Measurements from ENCODE around the gene RABGGTA. TPM values are rescaled to one million over a fixed set of nuclear protein-coding genes. Genes with fewer than 3 reads are reported as not detected.

Gene RABGGTA
- total and polyA plus RNA-seq, 2 donors: 14.8 to 40.4 TPM

DNA sequence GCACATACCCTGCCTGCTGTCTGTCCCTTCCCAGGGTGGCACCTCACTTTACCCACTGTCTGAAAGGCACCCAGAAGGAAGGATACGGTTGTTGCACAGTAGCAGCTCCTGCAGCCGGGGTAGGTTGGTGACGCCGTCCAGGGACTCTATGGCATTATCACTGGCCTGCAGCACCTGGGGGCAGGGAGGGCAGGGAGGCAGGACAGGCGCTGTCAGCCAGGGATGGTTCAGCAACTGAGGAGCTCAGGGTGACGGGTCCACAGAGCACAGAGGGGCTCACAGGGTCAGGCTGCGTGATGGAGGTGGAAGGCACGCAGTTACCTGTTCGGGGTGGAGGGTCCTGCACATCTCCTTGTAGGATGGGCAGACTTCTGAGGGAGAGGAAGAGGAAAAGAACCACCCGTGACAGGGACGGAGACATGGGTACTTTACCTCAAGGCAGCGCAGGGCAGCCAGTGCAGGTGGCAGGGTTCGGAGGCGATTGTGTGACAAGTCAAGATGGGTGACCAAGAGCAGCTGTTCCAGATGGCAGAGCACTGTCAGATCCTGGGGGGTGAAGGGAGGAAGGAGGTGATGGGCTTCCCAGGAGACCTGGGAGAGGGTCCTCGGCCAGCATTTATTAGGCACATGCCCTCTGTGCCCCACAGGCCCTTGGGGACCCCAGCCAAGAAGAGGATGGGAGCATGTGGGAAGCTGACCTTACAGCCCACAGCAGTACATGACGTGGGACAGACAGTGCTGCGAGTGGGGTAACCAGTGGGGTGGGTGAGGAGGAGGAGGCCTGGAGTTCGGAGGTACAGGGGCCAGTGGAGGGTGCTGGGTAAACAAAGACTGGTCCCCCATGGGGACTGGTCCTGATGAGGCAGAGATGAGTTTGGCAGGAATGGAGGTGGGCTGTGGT, 4.8 kb downstream of the RABGGTA start:
- H3K9me3 ChIP-seq (ENCODE audit: control insufficient read depth in 2 of 2, insufficient read depth in 1 of 2, low read length in 1 of 2): no peaks in the 10 kb centered on the region
- H3K27me3 ChIP-seq (ENCODE audit: control insufficient read depth in 2 of 2, insufficient read depth in 1 of 2, low read length in 1 of 2): no peaks in the 10 kb centered on the region
- peaks cover 6 to 12% of the 10 kb centered on the region in 2 donors for H3K4me1 ChIP-seq (ENCODE audit: control insufficient read depth in 2 of 2, insufficient read depth in 2 of 2, low read length in 2 of 2)
- 95% methylated on average over 18 of the region's 18 CpGs for WGBS
- no peak overlapping the region for H3K4me3 ChIP-seq (ENCODE audit: low read length in 2 of 2)
- no peak for DNase-seq (ENCODE audit: low read depth in 6 of 9, low spot score in 9 of 9)
- H3K36me3 ChIP-seq (ENCODE audit: control insufficient read depth in 2 of 2, insufficient read depth in 2 of 2, low read length in 1 of 2): peaks cover 9 to 19% of the 10 kb centered on the region in 2 donors
- peak overlapping the region in 1 of 2 donors; percentile 25 for H3K27ac ChIP-seq (ENCODE audit: low read depth in 1 of 2, low read length in 1 of 2)

GRCh38 chr14:24264298-24264697, 7.1 kb downstream of the RABGGTA start:
- peaks cover 9 to 18% of the 10 kb centered on the region in 2 donors for H3K36me3 ChIP-seq (ENCODE audit: control insufficient read depth in 2 of 2, insufficient read depth in 2 of 2, low read length in 1 of 2)
- DNase-seq (ENCODE audit: low read depth in 6 of 9, low spot score in 9 of 9): no peak
- WGBS: 93% methylated on average over 6 of the region's 6 CpGs
- no peak overlapping the region for H3K4me3 ChIP-seq (ENCODE audit: low read length in 2 of 2)
- peaks cover 0 to 4% of the 10 kb centered on the region in 2 donors for H3K4me1 ChIP-seq (ENCODE audit: control insufficient read depth in 2 of 2, insufficient read depth in 2 of 2, low read length in 2 of 2)
- no peaks in the 10 kb centered on the region for H3K27me3 ChIP-seq (ENCODE audit: control insufficient read depth in 2 of 2, insufficient read depth in 1 of 2, low read length in 1 of 2)
- peak overlapping the region; percentile 64 to 81 for H3K27ac ChIP-seq (ENCODE audit: low read depth in 1 of 2, low read length in 1 of 2)
- H3K9me3 ChIP-seq (ENCODE audit: control insufficient read depth in 2 of 2, insufficient read depth in 1 of 2, low read length in 1 of 2): no peaks in the 10 kb centered on the region

DNA sequence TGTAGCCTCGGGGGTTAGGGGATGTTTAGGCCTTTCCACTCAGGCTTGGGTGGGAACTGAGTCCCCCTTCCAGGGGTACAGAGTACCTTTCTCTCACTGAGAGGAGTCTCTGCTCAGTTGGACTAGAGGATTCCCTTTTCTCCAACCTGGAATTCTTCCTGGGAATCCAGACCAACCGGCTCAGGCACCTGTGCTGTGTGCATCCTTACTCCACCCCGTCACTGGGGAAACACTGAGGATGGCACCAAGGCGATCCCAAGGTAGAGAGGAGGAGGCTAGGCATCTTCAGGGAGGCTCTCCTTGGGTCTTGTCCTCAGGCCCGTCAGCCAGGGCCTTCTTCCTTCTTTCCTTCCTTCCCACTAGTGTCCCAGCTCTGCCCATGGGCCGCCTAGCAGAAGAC, 7.5 kb downstream of the RABGGTA start:
- no peak overlapping the region for H3K4me3 ChIP-seq (ENCODE audit: low read length in 2 of 2)
- peaks cover 5 to 15% of the 10 kb centered on the region in 2 donors for H3K36me3 ChIP-seq (ENCODE audit: control insufficient read depth in 2 of 2, insufficient read depth in 2 of 2, low read length in 1 of 2)
- H3K9me3 ChIP-seq (ENCODE audit: control insufficient read depth in 2 of 2, insufficient read depth in 1 of 2, low read length in 1 of 2): no peaks in the 10 kb centered on the region
- 92% methylated on average over 6 of the region's 6 CpGs for WGBS
- H3K27ac ChIP-seq (ENCODE audit: low read depth in 1 of 2, low read length in 1 of 2): peak overlapping the region; percentile 53 to 75
- H3K4me1 ChIP-seq (ENCODE audit: control insufficient read depth in 2 of 2, insufficient read depth in 2 of 2, low read length in 2 of 2): peaks cover 0 to 4% of the 10 kb centered on the region in 2 donors
- no peak for DNase-seq (ENCODE audit: low read depth in 6 of 9, low spot score in 9 of 9)
- no peaks in the 10 kb centered on the region for H3K27me3 ChIP-seq (ENCODE audit: control insufficient read depth in 2 of 2, insufficient read depth in 1 of 2, low read length in 1 of 2)

- H3K9me3 ChIP-seq (ENCODE audit: control insufficient read depth in 2 of 2, insufficient read depth in 1 of 2, low read length in 1 of 2): no peaks in the 10 kb centered on the region
- WGBS: 94% methylated on average over 14 of the region's 14 CpGs
- no peaks in the 10 kb centered on the region for H3K27me3 ChIP-seq (ENCODE audit: control insufficient read depth in 2 of 2, insufficient read depth in 1 of 2, low read length in 1 of 2)
- H3K27ac ChIP-seq (ENCODE audit: low read depth in 1 of 2, low read length in 1 of 2): peak within 1 kb of the TSS; percentile 53 to 75
- H3K4me1 ChIP-seq (ENCODE audit: control insufficient read depth in 2 of 2, insufficient read depth in 2 of 2, low read length in 2 of 2): peaks cover 0 to 4% of the 10 kb centered on the region in 2 donors
- H3K36me3 ChIP-seq (ENCODE audit: control insufficient read depth in 2 of 2, insufficient read depth in 2 of 2, low read length in 1 of 2): peaks cover 4 to 13% of the 10 kb centered on the region in 2 donors
- DNase-seq (ENCODE audit: low read depth in 6 of 9, low spot score in 9 of 9): no peak
- no peak within 1 kb of the TSS for H3K4me3 ChIP-seq (ENCODE audit: low read length in 2 of 2)
These were observed 8.3 kb downstream of the RABGGTA start, which contains the start of gene TGM1 for GRCh38 chr14:24262821-24263733. Gene TGM1, minus strand, starts transcription at chr14:24263177. Its CDS starts 825 bp downstream, at chr14:24262352.

DNA sequence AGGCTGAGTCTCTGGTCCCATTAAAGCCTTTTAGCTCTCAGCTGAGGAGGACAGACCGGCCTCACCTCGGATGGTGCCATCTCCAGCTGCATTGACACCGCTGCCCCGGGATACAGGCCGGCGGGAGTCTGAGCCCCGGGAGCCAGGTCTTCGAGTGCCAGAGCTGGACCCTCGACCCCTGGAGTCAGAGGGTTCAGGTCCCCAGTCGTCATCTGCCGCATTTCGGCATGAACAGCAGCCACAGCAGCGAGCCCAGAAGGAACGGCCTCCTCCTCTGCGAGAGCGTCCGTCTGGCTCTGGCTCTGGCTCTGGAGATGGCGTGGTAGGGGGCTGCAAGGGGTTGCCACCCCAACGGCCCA, 9.4 kb downstream of the RABGGTA start:
- Histone ChIP-seq H3K9me3 (ENCODE audit: control insufficient read depth in 2 of 2, insufficient read depth in 1 of 2, low read length in 1 of 2) (no peaks in the 10 kb centered on the region), H3K36me3 (ENCODE audit: control insufficient read depth in 2 of 2, insufficient read depth in 2 of 2, low read length in 1 of 2) (peaks cover 4 to 6% of the 10 kb centered on the region in 2 donors), H3K27ac (ENCODE audit: low read depth in 1 of 2, low read length in 1 of 2) (no peak overlapping the region), H3K4me3 (ENCODE audit: low read length in 2 of 2) (no peak overlapping the region), H3K27me3 (ENCODE audit: control insufficient read depth in 2 of 2, insufficient read depth in 1 of 2, low read length in 1 of 2) (no peaks in the 10 kb centered on the region), H3K4me1 (ENCODE audit: control insufficient read depth in 2 of 2, insufficient read depth in 2 of 2, low read length in 2 of 2) (peaks cover 0 to 4% of the 10 kb centered on the region in 2 donors)
- WGBS: 97% methylated on average over 19 of the region's 19 CpGs
- DNase-seq (ENCODE audit: low read depth in 6 of 9, low spot score in 9 of 9): no peak

DNA sequence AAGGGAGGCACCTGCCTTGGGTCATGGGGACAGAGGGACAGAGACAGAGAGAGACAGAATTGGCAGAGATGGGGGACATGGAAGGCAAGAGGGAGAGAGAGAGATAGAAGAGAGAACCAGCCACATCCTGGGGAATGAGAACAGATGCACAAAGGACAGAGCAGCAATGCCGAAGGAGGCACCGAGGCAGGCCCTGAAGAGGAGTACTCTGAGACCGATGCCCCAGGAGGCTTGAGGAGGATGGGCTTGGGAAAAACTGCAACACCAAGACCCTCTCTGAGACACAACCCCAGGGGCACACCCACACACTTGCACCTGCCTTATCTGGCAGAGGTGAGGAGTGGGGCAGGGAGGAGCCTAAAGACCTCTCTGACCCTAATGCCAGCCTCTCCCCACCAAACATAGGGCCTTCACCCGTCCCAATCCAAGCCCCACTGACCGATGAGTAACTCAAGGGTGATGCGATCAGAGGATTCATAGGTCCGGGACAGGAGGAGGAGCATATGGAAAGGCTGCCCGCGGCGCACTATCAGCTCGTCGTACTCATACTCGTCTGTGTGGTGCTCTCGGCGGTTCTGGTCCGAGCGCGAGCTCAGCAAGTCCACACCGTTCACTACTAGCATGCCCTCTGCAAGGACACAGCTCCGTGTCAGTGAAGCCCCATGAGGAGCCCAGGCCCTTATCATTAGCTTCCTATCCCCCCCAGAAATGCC, 10.0 kb downstream of the RABGGTA start:
- DNase-seq (ENCODE audit: low read depth in 6 of 9, low spot score in 9 of 9): no peak
- Histone ChIP-seq H3K4me1 (ENCODE audit: control insufficient read depth in 2 of 2, insufficient read depth in 2 of 2, low read length in 2 of 2) (peaks cover 0 to 4% of the 10 kb centered on the region in 2 donors), H3K9me3 (ENCODE audit: control insufficient read depth in 2 of 2, insufficient read depth in 1 of 2, low read length in 1 of 2) (no peaks in the 10 kb centered on the region), H3K27ac (ENCODE audit: low read depth in 1 of 2, low read length in 1 of 2) (no peak overlapping the region), H3K4me3 (ENCODE audit: low read length in 2 of 2) (no peak overlapping the region), H3K36me3 (ENCODE audit: control insufficient read depth in 2 of 2, insufficient read depth in 2 of 2, low read length in 1 of 2) (peaks cover 3 to 4% of the 10 kb centered on the region in 2 donors), H3K27me3 (ENCODE audit: control insufficient read depth in 2 of 2, insufficient read depth in 1 of 2, low read length in 1 of 2) (no peaks in the 10 kb centered on the region)
- WGBS: 93% methylated on average over 20 of the region's 20 CpGs

DNA sequence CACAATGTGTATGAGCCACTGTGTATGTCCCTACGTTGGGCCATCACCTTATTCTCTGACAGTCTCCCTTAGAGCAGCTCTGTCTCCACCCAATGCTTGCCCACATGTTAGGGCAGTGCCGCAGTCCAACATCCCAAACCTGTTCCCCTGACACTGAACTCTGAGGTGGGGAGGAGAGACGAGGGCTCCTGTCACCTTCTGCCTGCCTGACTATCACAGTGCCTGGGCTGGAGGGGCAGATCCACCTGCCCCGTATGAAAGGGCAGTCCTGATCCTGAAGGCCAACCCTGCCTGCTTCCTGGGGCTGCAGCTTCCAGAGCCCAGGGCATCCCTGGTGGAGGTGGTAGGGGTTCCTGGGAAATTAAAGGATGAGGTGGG, 10.6 kb downstream of the RABGGTA start:
- H3K9me3 ChIP-seq (ENCODE audit: control insufficient read depth in 2 of 2, insufficient read depth in 1 of 2, low read length in 1 of 2): no peaks in the 10 kb centered on the region
- H3K27me3 ChIP-seq (ENCODE audit: control insufficient read depth in 2 of 2, insufficient read depth in 1 of 2, low read length in 1 of 2): no peaks in the 10 kb centered on the region
- H3K27ac ChIP-seq (ENCODE audit: low read depth in 1 of 2, low read length in 1 of 2): no peak overlapping the region
- no peak overlapping the region for H3K4me3 ChIP-seq (ENCODE audit: low read length in 2 of 2)
- H3K4me1 ChIP-seq (ENCODE audit: control insufficient read depth in 2 of 2, insufficient read depth in 2 of 2, low read length in 2 of 2): peaks cover 0 to 4% of the 10 kb centered on the region in 2 donors
- no peak for DNase-seq (ENCODE audit: low read depth in 6 of 9, low spot score in 9 of 9)
- 95% methylated on average over 4 of the region's 4 CpGs for WGBS
- H3K36me3 ChIP-seq (ENCODE audit: control insufficient read depth in 2 of 2, insufficient read depth in 2 of 2, low read length in 1 of 2): peaks cover 0 to 4% of the 10 kb centered on the region in 2 donors

DNA sequence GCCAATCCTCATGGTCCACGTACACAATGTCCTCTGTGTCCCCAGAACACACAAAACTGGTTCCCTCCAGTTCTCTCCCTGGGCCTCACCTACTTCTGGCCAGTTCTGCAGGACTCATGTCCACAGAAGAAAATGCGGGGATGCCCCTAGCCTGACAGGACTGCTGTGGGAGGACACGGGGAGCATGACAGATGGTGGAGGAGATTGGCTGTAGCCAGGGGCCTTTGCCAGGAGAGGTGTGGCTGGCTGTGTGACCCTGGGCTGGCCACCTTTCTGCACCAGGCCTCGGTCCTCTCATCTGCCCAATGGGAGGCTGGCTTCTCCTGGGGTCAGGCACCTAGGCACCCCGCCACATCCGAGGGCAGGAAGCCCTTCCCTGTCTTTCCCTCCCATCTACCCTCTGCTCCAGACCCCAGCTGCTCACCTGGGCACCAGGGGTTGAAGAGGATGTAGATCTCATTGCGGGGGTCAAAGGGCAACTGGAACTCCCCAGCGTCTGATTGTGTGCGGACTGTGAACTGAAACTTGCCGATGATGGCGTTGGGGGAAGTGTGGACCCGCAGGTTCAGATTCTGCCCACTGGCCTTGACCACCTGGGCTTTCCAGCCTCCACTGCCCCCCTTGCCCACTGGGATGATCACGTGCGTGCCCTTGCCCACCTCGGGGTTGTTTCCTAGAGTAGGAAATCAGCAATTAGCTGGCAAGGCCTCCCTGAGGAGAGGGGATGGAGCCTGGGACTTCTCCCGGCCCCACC, 11.2 kb downstream of the RABGGTA start:
- Histone ChIP-seq H3K27me3 (ENCODE audit: control insufficient read depth in 2 of 2, insufficient read depth in 1 of 2, low read length in 1 of 2) (no peaks in the 10 kb centered on the region), H3K36me3 (ENCODE audit: control insufficient read depth in 2 of 2, insufficient read depth in 2 of 2, low read length in 1 of 2) (peaks cover 0 to under 1% of the 10 kb centered on the region in 2 donors), H3K4me3 (ENCODE audit: low read length in 2 of 2) (no peak overlapping the region), H3K9me3 (ENCODE audit: control insufficient read depth in 2 of 2, insufficient read depth in 1 of 2, low read length in 1 of 2) (no peaks in the 10 kb centered on the region), H3K4me1 (ENCODE audit: control insufficient read depth in 2 of 2, insufficient read depth in 2 of 2, low read length in 2 of 2) (peaks cover 0 to 4% of the 10 kb centered on the region in 2 donors), H3K27ac (ENCODE audit: low read depth in 1 of 2, low read length in 1 of 2) (no peak overlapping the region)
- no peak for DNase-seq (ENCODE audit: low read depth in 6 of 9, low spot score in 9 of 9)
- 95% methylated on average over 16 of the region's 16 CpGs for WGBS
